SIG-M5 treated with dmso at 0.1 percent for 504 hours (cell line): ENCODE results near the gene PITHD1.
A peak's percentile ranks its signal among the peaks of the same experiment; 100 is the strongest.
"Not testable (repeated sequence)": the region's sequence is repeated elsewhere in the genome, so short reads cannot be mapped to it uniquely, and the experiment has no call there.

ENCODE experiments used
- DNase-seq: peaks from one replicate; lab custom pipeline; 2025; ENCODE audit not compliant: unreplicated experiment; lab: John Stamatoyannopoulos, UW

The PITHD1 gene

DNA sequence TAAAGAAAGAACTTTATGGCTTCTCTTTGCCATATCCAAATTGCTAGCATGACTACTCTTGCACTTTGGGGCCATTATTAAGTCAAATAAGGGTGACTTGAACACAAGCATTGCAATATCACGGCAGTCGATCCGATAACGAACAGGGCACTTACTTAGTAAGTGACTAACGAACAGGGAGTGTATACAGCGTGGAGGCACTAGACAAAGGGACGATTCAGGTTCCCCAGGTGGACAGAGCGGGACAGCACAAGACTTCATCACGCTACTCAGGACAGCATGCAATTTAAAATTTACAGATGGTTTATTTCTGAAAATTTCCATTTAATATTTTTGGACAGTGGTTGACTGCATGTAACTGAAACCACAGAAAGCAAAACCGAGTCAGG is 5.4 kb upstream of the PITHD1 start:
- DNase-seq = no peak

DNA sequence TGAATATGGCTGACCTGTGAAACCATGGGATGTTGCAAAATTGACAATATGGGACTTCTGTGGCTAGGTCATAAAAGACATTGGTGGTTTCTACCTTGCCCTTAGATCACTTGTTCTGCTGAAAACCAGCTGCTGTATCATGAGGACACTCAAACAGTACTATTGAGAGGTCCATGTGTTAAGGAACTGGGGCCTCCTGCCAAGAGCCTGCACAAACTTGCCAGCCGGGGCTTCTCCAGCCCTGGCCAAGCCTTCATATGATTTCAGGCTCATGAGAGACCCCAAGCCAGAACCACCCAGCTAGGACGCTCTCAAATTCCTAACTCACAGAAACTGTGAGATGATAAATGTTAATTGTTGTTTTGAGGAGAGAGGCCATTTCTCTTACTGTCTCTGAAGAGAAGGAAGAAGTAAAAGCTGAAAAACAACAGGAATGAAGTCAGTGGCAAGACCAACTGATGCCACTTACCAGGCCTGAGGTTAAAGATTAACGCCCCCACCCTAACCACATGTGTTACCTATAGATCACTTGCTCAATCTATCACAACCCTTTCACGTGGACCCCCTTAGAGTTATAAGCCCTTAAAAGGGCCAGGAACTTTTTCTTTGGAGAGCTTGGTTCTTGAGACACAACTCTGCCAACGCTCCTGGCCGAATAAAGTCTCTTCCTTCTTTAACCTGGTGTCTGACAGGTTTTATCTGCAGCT is 3.9 kb upstream of the PITHD1 start:
- DNase-seq = no peak

GRCh38 chr1:23776217-23776616 is 2.0 kb upstream of the PITHD1 start:
- no peak for DNase-seq

- DNase-seq = no peak
Measured at GRCh38 chr1:23779826-23780371, 1.7 kb downstream of the PITHD1 start.

DNA sequence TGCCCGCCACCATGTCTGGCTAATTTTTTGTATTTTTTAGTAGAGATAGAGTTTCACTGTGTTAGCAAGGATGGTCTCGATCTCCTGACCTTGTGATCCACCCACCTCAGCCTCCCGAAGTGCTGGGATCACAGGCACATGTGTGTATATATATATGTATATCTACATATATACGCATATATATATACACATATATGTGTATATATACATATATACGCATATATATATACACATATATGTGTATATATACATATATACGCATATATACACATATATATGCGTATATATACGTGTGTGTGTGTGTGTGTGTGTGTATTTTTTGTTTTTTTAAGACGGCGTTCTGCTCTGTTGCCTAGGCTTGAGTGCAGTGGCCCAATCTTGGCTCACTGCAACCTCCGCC is 4.9 kb downstream of the PITHD1 start:
- DNase-seq = not testable (repeated sequence)

- no peak for DNase-seq
Measured at GRCh38 chr1:23784846-23785245, 6.6 kb downstream of the PITHD1 start.

DNA sequence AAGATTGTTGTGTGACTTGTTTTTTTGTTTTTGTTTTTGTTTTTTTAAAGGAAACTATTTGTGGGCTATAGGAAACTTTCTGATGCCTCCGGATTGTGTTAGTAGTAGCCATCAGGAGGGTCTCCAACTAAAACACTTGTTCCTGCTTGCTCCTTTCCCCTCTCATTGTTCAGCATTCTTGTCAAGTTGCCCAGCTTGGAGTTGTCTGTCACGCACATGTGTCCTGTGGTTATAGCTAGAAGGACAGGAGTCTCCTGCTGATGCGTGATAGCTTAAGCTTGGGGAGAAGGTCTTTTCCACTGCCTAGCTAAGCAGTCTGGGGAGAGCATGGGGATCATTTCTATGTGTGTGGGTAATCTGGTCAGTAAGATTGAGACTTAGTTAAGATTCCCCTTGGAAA is 9.5 kb downstream of the PITHD1 start:
- DNase-seq = no peak

GRCh38 chr1:23788695-23789094 is 10.5 kb downstream of the PITHD1 start:
- no peak for DNase-seq

- peak; percentile 87 for DNase-seq
Measured at GRCh38 chr1:23790696-23791515, 12.7 kb downstream of the PITHD1 start, which contains the start of gene LYPLA2. TSS of gene LYPLA2 (plus strand) at chr1:23791145. CDS start at chr1:23792683, 1,538 bp downstream.

- DNase-seq = no peak
Measured at GRCh38 chr1:23791516-23792047, 13.4 kb downstream of the PITHD1 start.

DNA sequence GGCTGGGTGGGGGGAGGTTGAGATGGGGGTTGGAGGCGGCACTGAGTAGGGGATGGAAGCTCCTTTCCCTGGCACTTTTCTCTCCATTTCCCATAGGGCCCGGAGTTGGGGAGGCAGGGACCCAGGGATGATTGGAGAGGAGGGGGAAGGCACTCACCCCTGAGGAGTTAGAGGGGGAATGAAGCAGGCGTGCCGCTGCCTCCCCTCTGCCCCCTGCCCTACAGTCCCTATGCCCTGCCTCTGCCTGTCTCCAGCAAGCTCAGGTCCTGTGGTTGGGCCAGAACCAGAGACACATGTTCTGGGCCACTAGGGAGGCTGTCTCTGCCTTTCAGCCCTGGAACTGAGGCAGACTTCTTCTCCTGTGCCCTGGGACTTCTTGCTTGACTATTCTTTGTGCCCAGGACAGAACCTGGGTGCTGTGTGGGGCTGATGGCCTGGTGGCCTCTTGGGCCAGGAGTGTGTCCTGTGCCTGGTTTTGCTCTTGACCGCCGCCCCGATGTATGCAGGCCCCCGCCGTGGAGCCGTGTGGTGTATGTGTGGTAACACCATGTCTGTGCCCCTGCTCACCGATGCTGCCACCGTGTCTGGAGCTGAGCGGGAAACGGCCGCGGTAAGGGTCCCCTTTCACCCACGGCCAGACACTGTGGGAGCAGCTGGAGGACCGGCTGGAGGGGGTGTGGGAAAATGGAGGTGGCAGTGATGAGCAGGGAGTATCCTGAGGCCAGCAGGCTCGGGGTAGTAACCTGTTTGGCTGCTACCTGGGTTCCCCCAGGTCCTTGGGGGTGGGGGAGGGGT is 14.1 kb downstream of the PITHD1 start:
- no peak for DNase-seq

DNA sequence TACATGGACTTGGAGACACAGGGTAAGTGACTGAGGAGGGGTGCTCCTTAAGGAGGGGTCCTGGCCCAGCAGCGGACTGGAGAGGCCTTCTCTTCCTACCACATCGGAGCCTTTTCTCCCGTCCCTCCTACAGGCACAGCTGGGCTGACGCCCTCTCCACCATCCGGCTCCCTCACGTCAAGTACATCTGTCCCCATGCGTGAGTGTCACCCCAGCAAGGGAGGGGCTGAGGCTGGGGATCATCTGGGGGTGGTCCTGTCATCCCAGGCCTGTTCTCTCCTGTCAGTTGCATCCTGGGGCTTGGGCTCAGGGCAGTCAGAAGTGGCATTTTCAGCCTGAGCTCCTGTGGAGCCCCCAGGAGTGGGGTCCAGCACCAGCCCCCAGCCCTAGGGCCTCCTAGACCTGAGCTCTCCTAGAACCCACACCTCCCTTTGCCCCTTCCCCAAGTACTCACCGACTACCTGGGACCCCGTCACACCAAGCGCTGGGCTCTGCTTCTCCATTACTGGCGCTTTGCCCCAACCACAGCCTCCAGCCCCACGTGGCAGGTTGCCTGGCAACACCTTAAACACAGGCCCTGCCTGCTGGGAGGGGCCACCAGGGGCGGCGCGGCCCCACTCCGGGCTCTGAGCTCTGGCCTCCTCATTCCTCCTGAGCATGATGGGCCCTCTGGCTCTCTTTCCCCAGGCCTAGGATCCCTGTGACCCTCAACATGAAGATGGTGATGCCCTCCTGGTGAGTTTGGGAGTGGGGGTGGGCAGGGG is 15.0 kb downstream of the PITHD1 start:
- no peak for DNase-seq

GRCh38 chr1:23793861-23794731 is 15.9 kb downstream of the PITHD1 start:
- no peak for DNase-seq

DNA sequence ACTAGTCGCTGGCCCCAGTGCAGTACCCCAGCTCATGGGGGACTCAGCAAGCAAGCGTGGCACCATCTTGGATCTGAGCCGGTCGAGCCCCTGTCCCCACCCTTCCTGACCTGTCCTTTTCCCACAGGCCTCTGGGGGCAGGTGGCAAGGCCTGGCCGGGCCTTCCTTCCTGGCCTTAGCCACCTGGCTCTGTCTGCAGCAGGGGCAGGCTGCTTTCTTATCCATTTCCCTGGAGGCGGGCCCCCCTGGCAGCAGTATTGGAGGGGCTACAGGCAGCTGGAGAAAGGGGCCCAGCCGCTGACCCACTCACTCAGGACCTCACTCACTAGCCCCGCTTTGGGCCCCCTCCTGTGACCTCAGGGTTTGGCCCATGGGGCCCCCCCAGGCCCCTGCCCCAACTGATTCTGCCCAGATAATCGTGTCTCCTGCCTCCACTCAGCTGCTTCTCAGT is 16.5 kb downstream of the PITHD1 start:
- DNase-seq = not testable (repeated sequence)

GRCh38 chr1:23795676-23796465 is 17.7 kb downstream of the PITHD1 start:
- no peak for DNase-seq

DNA sequence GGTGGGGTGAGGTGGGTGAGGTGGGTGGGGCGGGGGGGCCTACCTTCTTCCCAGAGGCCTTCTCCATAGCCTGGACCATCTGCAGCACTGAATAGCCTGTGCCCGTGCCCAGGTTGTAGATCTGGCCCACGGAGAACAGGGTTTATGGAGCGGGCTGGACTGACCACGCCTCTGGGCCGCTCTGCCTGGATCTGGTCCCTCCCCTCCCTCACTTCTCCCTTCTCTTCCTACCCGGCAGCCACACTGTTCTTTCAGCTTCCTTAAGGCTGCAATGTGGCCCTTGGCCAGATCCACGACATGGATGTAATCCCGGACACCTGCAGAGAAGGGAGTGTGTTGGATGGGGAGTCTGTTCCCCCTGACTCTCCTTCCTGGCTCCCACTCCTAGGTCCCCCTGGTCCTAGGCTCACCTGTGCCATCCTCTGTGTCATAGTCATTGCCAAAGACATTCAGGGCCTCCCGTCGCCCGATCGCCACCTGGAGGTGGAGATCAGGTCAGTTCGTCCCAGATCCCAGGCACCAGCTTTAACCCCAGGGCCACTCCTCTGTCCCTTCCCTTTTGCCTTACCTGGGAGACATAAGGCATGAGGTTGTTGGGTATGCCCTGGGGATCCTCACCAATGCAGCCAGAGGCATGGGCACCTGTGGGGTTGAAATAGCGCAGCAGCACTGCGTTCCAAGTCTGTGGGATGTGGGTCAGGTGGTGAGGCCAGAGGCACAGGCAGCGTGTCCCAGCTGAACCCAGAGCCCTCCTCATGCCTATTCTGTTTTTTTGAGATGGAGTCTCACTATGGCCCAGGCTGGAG is 18.5 kb downstream of the PITHD1 start:
- DNase-seq = no peak
